Measurements from ENCODE around the gene SGK1. TPM values are rescaled to one million over a fixed set of nuclear protein-coding genes. Genes with fewer than 3 reads are reported as not detected.

The SGK1 gene
- total RNA-seq, 1 donor from 2014 or later: 7.2 TPM

DNA sequence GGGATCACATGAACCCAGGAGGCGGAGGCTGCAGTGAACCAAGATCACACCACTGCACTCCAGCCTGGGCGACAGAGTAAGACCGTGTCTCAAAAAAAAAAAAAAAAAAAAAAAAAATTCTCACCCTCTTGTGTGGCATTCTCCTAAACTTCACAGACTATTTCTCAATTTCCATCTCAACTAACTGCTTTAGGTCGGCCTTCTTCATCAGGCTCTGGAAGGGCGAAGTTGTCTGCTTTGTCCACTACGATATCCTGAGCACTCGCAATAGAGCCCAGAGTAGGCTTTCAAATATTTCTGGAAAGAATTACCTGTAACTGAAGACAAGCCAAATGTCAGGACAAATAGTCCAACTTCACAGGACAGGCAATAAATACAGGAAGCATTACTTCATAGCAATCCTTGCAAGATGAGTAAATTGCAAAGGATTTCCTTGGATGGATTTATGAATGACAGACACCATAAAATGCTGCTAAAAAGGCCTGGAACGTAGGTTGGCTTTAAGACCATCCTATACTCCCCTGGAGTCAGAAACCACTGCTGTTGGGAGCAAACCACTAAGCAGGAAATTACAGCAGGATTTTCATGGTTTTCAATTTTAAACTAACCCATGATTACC, 149.2 kb downstream of the SGK1 start:
- TF ChIP-seq, protein P1, sequence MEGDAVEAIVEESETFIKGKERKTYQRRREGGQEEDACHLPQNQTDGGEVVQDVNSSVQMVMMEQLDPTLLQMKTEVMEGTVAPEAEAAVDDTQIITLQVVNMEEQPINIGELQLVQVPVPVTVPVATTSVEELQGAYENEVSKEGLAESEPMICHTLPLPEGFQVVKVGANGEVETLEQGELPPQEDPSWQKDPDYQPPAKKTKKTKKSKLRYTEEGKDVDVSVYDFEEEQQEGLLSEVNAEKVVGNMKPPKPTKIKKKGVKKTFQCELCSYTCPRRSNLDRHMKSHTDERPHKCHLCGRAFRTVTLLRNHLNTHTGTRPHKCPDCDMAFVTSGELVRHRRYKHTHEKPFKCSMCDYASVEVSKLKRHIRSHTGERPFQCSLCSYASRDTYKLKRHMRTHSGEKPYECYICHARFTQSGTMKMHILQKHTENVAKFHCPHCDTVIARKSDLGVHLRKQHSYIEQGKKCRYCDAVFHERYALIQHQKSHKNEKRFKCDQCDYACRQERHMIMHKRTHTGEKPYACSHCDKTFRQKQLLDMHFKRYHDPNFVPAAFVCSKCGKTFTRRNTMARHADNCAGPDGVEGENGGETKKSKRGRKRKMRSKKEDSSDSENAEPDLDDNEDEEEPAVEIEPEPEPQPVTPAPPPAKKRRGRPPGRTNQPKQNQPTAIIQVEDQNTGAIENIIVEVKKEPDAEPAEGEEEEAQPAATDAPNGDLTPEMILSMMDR (IDR thresholded peaks at IDR 0.05; ENCODE audit: unreplicated experiment): no peak
- no peaks in the 10 kb centered on the region for H3K9me3 Mint-ChIP-seq (ENCODE audit: unreplicated experiment)
- no peak overlapping the region for H3K27ac Mint-ChIP-seq (ENCODE audit: unreplicated experiment)
- no peak overlapping the region for H3K4me3 Mint-ChIP-seq (ENCODE audit: unreplicated experiment)
- peaks cover 5% of the 10 kb centered on the region for H3K4me1 Mint-ChIP-seq (ENCODE audit: unreplicated experiment)
- H3K36me3 Mint-ChIP-seq (ENCODE audit: low read depth, unreplicated experiment): peaks cover 9% of the 10 kb centered on the region
- no peaks in the 10 kb centered on the region for H3K27me3 Mint-ChIP-seq (ENCODE audit: unreplicated experiment)
- DNase-seq (ENCODE audit: low spot score): no peak

DNA sequence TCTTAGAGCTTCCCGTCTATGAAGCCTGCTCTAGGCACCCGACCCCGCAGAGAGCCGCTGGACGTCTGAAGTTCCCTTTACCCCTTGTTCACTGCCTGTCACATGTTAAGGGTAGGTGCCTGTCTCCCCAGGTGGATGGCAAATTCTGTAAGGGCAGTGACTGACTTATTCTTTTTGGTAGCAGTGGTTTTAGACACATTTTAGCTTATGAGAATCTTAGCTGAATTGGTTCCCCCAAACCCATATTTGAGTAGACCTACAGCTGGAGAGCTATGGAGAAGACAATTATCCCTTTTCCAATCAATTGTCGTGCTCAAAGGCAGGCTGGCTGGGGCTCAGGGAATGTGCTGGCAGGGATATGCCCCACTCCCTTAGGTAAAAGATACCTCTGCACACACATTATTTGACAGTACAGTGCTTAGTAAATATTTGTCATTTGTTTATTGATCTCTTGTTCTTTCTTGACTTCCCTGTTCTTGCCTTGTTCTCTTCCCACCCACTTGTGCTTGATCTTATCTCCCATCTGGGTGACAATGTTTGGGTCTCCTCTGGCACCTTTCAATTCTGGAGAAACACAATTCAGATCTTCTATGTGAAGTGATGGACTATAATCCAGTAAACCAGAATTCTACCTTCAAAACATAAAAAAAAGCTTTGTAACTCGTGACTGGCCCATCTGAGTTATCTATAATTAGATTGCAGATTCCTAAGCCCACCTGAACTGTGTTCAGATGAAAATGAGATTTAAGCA, 151.2 kb downstream of the SGK1 start:
- H3K9me3 Mint-ChIP-seq (ENCODE audit: unreplicated experiment): no peaks in the 10 kb centered on the region
- TF ChIP-seq, protein P1 (IDR thresholded peaks at IDR 0.05; ENCODE audit: unreplicated experiment): no peak
- no peak overlapping the region for H3K27ac Mint-ChIP-seq (ENCODE audit: unreplicated experiment)
- no peaks in the 10 kb centered on the region for H3K4me1 Mint-ChIP-seq (ENCODE audit: unreplicated experiment)
- no peak overlapping the region for H3K4me3 Mint-ChIP-seq (ENCODE audit: unreplicated experiment)
- DNase-seq (ENCODE audit: low spot score): no peak
- peaks cover 9% of the 10 kb centered on the region for H3K36me3 Mint-ChIP-seq (ENCODE audit: low read depth, unreplicated experiment)
- H3K27me3 Mint-ChIP-seq (ENCODE audit: unreplicated experiment): no peaks in the 10 kb centered on the region

DNA sequence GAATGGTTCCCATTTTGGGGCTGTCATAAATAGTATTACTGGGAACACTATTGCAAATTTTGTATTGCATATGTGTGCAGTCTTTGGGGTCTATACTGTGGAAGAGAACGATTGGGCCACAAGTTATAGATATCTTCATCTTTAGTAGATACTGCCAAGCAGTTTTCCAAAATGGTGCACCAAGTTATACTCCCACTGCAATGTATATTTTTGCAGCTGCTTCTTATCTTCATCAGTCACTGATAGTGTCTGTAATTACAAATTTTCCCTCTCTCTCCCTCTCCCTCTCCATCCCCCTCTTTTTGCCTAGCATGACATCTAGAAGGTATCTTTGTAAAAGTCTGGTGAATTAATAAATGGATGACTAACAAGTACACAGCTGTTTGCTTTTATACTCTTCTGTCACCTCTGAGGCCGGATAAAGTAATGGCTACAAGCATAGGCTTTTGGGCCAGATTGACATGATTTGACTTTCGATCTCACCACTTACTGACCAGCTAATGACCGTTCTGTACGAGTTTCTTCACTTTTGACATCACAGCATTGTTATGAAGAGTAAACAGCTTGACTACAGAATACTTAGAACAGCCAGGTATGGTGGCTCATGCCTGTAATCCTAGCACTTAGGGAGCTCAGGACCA, 152.2 kb downstream of the SGK1 start:
- no peaks in the 10 kb centered on the region for H3K4me1 Mint-ChIP-seq (ENCODE audit: unreplicated experiment)
- H3K4me3 Mint-ChIP-seq (ENCODE audit: unreplicated experiment): no peak overlapping the region
- no peaks in the 10 kb centered on the region for H3K27me3 Mint-ChIP-seq (ENCODE audit: unreplicated experiment)
- no peak overlapping the region for H3K27ac Mint-ChIP-seq (ENCODE audit: unreplicated experiment)
- no peaks in the 10 kb centered on the region for H3K9me3 Mint-ChIP-seq (ENCODE audit: unreplicated experiment)
- peaks cover 2% of the 10 kb centered on the region for H3K36me3 Mint-ChIP-seq (ENCODE audit: low read depth, unreplicated experiment)
- DNase-seq (ENCODE audit: low spot score): no peak
- TF ChIP-seq, protein P1 (IDR thresholded peaks at IDR 0.05; ENCODE audit: unreplicated experiment): no peak

DNA sequence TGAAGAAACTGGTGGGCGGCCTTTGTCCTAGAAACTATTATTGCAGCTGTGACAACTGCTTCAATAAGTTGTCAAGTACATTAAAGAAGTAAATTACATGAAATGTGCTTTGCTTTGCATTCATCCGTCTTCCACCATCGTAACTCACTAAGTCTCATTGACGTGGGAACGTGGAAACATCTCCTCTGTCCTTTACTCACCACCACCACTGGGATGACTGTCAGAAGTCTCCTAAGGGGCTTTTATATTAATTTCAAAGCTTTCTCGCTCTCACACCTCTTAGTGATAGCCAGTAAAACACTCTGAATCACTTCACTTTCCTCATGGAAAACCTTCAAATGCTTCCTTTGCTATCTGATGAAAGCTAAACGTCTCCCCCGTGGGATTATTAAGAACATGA, 153.6 kb downstream of the SGK1 start:
- no peaks in the 10 kb centered on the region for H3K4me1 Mint-ChIP-seq (ENCODE audit: unreplicated experiment)
- H3K27me3 Mint-ChIP-seq (ENCODE audit: unreplicated experiment): no peaks in the 10 kb centered on the region
- DNase-seq (ENCODE audit: low spot score): no peak
- peaks cover 2% of the 10 kb centered on the region for H3K36me3 Mint-ChIP-seq (ENCODE audit: low read depth, unreplicated experiment)
- no peak overlapping the region for H3K4me3 Mint-ChIP-seq (ENCODE audit: unreplicated experiment)
- no peaks in the 10 kb centered on the region for H3K9me3 Mint-ChIP-seq (ENCODE audit: unreplicated experiment)
- H3K27ac Mint-ChIP-seq (ENCODE audit: unreplicated experiment): no peak overlapping the region
- TF ChIP-seq, protein P1 (IDR thresholded peaks at IDR 0.05; ENCODE audit: unreplicated experiment): no peak

DNA sequence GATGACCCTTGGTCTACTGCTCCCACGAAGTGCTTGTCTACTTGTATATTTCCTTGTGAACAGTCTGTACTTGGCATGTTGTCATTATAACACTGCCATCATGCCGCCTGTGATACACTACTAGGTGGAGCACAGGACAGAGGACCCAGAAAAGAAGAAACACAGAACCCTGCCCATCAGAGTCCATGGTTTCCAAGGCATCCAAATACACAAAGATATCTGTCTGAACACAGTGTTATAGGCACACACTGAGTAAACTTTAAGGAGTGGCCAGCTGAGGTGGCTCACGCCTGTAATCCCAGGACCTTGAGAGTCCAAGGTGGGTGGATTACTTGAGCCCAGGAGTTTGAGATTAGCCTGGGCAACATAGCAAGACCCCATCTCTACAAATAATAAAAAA, 155.0 kb downstream of the SGK1 start:
- Mint-ChIP-seq H3K27me3 (ENCODE audit: unreplicated experiment) (no peaks in the 10 kb centered on the region), H3K36me3 (ENCODE audit: low read depth, unreplicated experiment) (no peaks in the 10 kb centered on the region), H3K9me3 (ENCODE audit: unreplicated experiment) (no peaks in the 10 kb centered on the region), H3K4me1 (ENCODE audit: unreplicated experiment) (no peaks in the 10 kb centered on the region), H3K27ac (ENCODE audit: unreplicated experiment) (no peak overlapping the region), H3K4me3 (ENCODE audit: unreplicated experiment) (no peak overlapping the region)
- DNase-seq (ENCODE audit: low spot score): no peak
- TF ChIP-seq, protein P1 (IDR thresholded peaks at IDR 0.05; ENCODE audit: unreplicated experiment): no peak
